HCT116 (cell line): ENCODE measurements around the gene EVI5L. TPM values are rescaled to one million over a fixed set of nuclear protein-coding genes. Genes with fewer than 3 reads are reported as not detected.

ENCODE experiments used
- ATAC-seq: fragments of 200-7000 bp; cut with Tn5 transposase; 2 replicates; pipeline ENCODE4 v1.9.1; 2020; ENCODE audit warnings: mild to moderate bottlenecking, moderate library complexity
- BruUV-seq: library from RNA; stranded (reverse); fragments of 400-500 nt; replicated peaks from 2 replicates; lab custom pipeline; 2021; lab: Mats Ljungman, UMichigan
- CTCF ChIA-PET: fragments of 300-600 bp; sonication (Branson Sonifier 250); formaldehyde crosslinking; loops from one replicate; lab custom pipeline; 2021; ENCODE audit warnings: antibody characterized with exemption; lab: Charles Lee
- POLR2A ChIA-PET: fragments of 300-600, 350-600 bp; sonication (Branson Sonifier 250); formaldehyde crosslinking; loops from one replicate; lab custom pipeline; 2021; ENCODE audit warnings: antibody characterized with exemption; lab: Charles Lee
- RAD21 ChIA-PET, 2 experiments: fragments of 300-600 bp; sonication (Branson Sonifier 250); formaldehyde crosslinking; loops; one replicate each; lab custom pipeline; 2023; ENCODE audit warnings: low total read pairs in 2 of 2; ENCODE audit not compliant: uncharacterized antibody in 2 of 2, unreplicated experiment in 2 of 2, low non-redundant PET in 1 of 2; lab: Charles Lee
- DNase-seq: peaks from one replicate; pipeline ENCODE4 v3.0.0-alpha.2; 2010; ENCODE audit warnings: low read depth, low spot score
- H2AFZ ChIP-seq: fragments of 200-600 bp; shearing (Covaris generic), sonication (generic); 2 replicates; pipeline ENCODE4 v1.6.1; 2017; ENCODE audit warnings: low read depth, mixed run types, mixed read lengths, antibody characterized with exemption, low read length; ENCODE audit not compliant: poor library complexity, severe bottlenecking
- H3K27ac ChIP-seq: 2 replicates; pipeline ENCODE4 v1.5.1; 2012; ENCODE audit warnings: low read depth, low read length
- H3K27me3 ChIP-seq: fragments of 200-600 bp; sonication (generic); 2 replicates; pipeline ENCODE4 v1.6.1; 2016; ENCODE audit warnings: mixed run types, low read length, mixed read lengths; ENCODE audit not compliant: insufficient read depth
- H3K36me3 ChIP-seq, 2 experiments: fragments of 200-500 bp in 1 of 2; fragments of 200-600 bp in 1 of 2; sonication (Bioruptor generic) in 1 of 2; sonication (generic) in 1 of 2; 2 replicates each; pipeline versions ENCODE4 v1.5.1 to v1.6.1; 2014 to 2016; ENCODE audit warnings: low read length in 2 of 2, inconsistent platforms in 1 of 2, mixed read lengths in 1 of 2, mixed run types in 1 of 2; ENCODE audit not compliant: insufficient read depth in 2 of 2, control insufficient read depth in 1 of 2
- H3K4me1 ChIP-seq, 2 experiments: fragments of 200-600 bp in 1 of 2; sonication (generic) in 1 of 2; 2 replicates each; pipeline versions ENCODE4 v1.5.1 to v1.6.1; 2012 to 2017; ENCODE audit warnings: low read length in 2 of 2, inconsistent platforms in 1 of 2, mild to moderate bottlenecking in 1 of 2, mixed read lengths in 1 of 2, mixed run types in 1 of 2, moderate library complexity in 1 of 2; ENCODE audit not compliant: insufficient read depth in 2 of 2, control insufficient read depth in 1 of 2
- H3K4me2 ChIP-seq: fragments of 200-600 bp; sonication (generic); 2 replicates; pipeline ENCODE4 v1.6.1; 2017; ENCODE audit warnings: mixed run types, low read length, mixed read lengths
- H3K4me3 ChIP-seq, 2 experiments: fragments of 200-600 bp in 1 of 2; sonication (generic) in 1 of 2; replicated peaks in 1 of 2; 2 replicates each; pipeline ENCODE4 v1.5.1; 2011 to 2016; ENCODE audit warnings: low read length in 2 of 2, control low read depth in 1 of 2, low read depth in 1 of 2, mild to moderate bottlenecking in 1 of 2, mixed read lengths in 1 of 2, mixed run types in 1 of 2
- H3K79me2 ChIP-seq: fragments of 200-600 bp; sonication (generic); 2 replicates; pipeline ENCODE4 v1.6.1; 2017; ENCODE audit warnings: mild to moderate bottlenecking, mixed run types, low read length, moderate library complexity, mixed read lengths; ENCODE audit not compliant: insufficient read depth
- H3K9ac ChIP-seq: fragments of 200-600 bp; sonication (generic); 2 replicates; pipeline ENCODE4 v1.6.1; 2016; ENCODE audit warnings: low read length, mixed read lengths
- H3K9me2 ChIP-seq: fragments of 200-600 bp; sonication (generic), shearing (Covaris generic); 2 replicates; pipeline ENCODE4 v1.6.1; 2017; ENCODE audit warnings: mixed run types, mild to moderate bottlenecking, moderate library complexity; ENCODE audit not compliant: insufficient read depth
- H3K9me3 ChIP-seq, 2 experiments: fragments of 200-500 bp in 1 of 2; fragments of 200-600 bp in 1 of 2; sonication (Bioruptor generic) in 1 of 2; sonication (generic) in 1 of 2; 2 replicates each; pipeline ENCODE4 v1.6.1; 2014 to 2017; ENCODE audit warnings: low read length in 2 of 2, mixed read lengths in 2 of 2, inconsistent platforms in 1 of 2, low read depth in 1 of 2, mild to moderate bottlenecking in 1 of 2, mixed run types in 1 of 2, moderate library complexity in 1 of 2; ENCODE audit not compliant: control insufficient read depth in 1 of 2, insufficient read depth in 1 of 2
- H4K20me1 ChIP-seq: fragments of 200-600 bp; sonication (generic), shearing (Covaris generic); 2 replicates; pipeline ENCODE4 v1.6.1; 2017; ENCODE audit warnings: mixed run types, mild to moderate bottlenecking, moderate library complexity; ENCODE audit not compliant: insufficient read depth
- CEBPB ChIP-seq: IDR thresholded peaks from 2 replicates; pipeline ENCODE4 v1.6.1; 2012; ENCODE audit warnings: low read depth
- EGR1 ChIP-seq: IDR thresholded peaks from 2 replicates; pipeline ENCODE4 v1.6.1; 2012; ENCODE audit warnings: low read depth
- ELF1 ChIP-seq: IDR thresholded peaks from 2 replicates; pipeline ENCODE4 v1.6.1; 2012; ENCODE audit warnings: low read depth, borderline replicate concordance
- EZH2 ChIP-seq: fragments of 200-600 bp; sonication (generic); IDR thresholded peaks from 2 replicates; pipeline ENCODE4 v1.6.1; 2017; ENCODE audit warnings: antibody characterized with exemption, mixed run types
- POLR2A ChIP-seq: IDR thresholded peaks from 2 replicates; pipeline ENCODE4 v1.7.0; 2011; ENCODE audit warnings: borderline replicate concordance; ENCODE audit not compliant: insufficient read depth, insufficient read length; ENCODE audit errors: extremely low read depth
- SIN3A ChIP-seq: IDR thresholded peaks from 2 replicates; pipeline ENCODE4 v1.6.1; 2012; ENCODE audit warnings: low read depth
- SP1 ChIP-seq: IDR thresholded peaks from 2 replicates; pipeline ENCODE4 v1.6.1; 2012; ENCODE audit warnings: low read depth
- SRF ChIP-seq: IDR thresholded peaks from 2 replicates; pipeline ENCODE4 v1.6.1; 2012; ENCODE audit warnings: low read depth
- intact Hi-C: fragments of 100-400 bp; cut with micrococcal nuclease; formaldehyde crosslinking; loops from 2 replicates; pipeline ENCODE4 v1.10.0; 2022
- total RNA-seq: library from RNA; stranded (reverse); gene quantifications from one replicate; pipeline ENCODE4 v1.2.1, GENCODE V29; 2021; ENCODE audit not compliant: unreplicated experiment
- TF ChIP-seq, protein P1 (sequence below), 3 experiments: fragments of 200-600 bp in 1 of 3; sonication (generic) in 1 of 3; IDR thresholded peaks in 2 of 3; conservative IDR thresholded peaks in 1 of 3; 2 replicates each; pipeline ENCODE4 v1.5.1; 2012 to 2017; ENCODE audit warnings: low read depth in 2 of 3, low read length in 2 of 3, antibody characterized with exemption in 1 of 3, borderline replicate concordance in 1 of 3, control low read depth in 1 of 3, mild to moderate bottlenecking in 1 of 3, mixed read lengths in 1 of 3, mixed run types in 1 of 3, moderate library complexity in 1 of 3; ENCODE audit not compliant: insufficient read depth in 1 of 3
- TF ChIP-seq, protein P2 (sequence below): IDR thresholded peaks from 2 replicates; pipeline ENCODE4 v1.6.1; 2012; ENCODE audit warnings: low read depth

The EVI5L gene
- total RNA-seq, 1 experiment from 2014 or later, result 15.0 TPM

DNA sequence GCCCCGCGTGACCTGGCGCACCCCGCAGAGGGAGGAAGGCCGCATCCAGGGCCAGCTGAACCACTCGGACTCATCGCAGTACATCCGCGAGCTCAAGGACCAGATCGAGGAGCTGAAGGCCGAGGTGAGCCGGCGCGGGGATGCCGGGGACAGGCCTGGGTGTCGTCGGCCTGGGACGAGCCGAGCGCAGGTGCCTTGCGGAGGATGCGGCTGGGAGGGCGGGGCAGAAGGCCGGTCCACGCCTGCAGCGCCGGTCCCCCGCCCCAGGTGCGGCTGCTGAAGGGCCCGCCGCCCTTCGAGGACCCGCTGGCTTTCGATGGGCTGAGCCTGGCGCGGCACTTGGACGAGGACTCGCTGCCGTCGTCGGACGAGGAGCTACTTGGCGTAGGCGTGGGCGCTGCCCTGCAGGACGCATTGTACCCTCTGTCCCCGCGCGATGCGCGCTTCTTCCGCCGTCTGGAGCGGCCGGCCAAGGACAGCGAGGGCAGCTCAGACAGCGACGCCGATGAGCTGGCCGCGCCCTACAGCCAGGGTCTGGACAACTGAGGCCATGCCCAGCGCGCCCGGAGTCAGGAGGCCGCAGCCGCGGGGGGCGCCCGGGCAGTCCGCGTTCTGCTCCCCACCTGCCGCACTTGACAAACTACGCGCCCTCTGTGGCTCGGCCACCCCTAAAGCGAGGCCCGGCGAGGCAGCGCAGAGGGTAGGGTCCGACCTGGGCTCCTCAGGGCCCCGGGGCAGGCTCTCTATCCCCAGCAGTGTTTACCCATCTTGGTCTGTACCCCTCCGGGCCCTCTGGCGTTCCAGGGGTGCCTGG lies 33.3 kb downstream of the EVI5L start:
- ChIA-PET POLR2A (no interaction called here), CTCF (no interaction called here)
- no peaks in the 10 kb centered on the region for H3K9me3 ChIP-seq
- H3K79me2 ChIP-seq, result no peaks in the 10 kb centered on the region
- no peak overlapping the region; the same call in 1 of the 2 replicates for H3K27ac ChIP-seq
- H4K20me1 ChIP-seq, result no peaks in the 10 kb centered on the region
- H3K4me2 ChIP-seq, result no peak overlapping the region
- no peaks in the 10 kb centered on the region for H3K9me2 ChIP-seq
- TF ChIP-seq, protein P1, sequence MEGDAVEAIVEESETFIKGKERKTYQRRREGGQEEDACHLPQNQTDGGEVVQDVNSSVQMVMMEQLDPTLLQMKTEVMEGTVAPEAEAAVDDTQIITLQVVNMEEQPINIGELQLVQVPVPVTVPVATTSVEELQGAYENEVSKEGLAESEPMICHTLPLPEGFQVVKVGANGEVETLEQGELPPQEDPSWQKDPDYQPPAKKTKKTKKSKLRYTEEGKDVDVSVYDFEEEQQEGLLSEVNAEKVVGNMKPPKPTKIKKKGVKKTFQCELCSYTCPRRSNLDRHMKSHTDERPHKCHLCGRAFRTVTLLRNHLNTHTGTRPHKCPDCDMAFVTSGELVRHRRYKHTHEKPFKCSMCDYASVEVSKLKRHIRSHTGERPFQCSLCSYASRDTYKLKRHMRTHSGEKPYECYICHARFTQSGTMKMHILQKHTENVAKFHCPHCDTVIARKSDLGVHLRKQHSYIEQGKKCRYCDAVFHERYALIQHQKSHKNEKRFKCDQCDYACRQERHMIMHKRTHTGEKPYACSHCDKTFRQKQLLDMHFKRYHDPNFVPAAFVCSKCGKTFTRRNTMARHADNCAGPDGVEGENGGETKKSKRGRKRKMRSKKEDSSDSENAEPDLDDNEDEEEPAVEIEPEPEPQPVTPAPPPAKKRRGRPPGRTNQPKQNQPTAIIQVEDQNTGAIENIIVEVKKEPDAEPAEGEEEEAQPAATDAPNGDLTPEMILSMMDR (IDR thresholded peaks at IDR 0.05 in 2 of 3, conservative IDR thresholded peaks at IDR 0.05 in 1 of 3; ENCODE audit: borderline replicate concordance in 1 of 3, insufficient read depth in 1 of 3, low read depth in 2 of 3, low read length in 2 of 3), result no peak
- TF ChIP-seq ELF1 (no peak), POLR2A (no peak), SRF (no peak), EGR1 (no peak), EZH2 (no peak), SP1 (no peak), SIN3A (no peak), CEBPB (no peak)
- TF ChIP-seq, protein P2, sequence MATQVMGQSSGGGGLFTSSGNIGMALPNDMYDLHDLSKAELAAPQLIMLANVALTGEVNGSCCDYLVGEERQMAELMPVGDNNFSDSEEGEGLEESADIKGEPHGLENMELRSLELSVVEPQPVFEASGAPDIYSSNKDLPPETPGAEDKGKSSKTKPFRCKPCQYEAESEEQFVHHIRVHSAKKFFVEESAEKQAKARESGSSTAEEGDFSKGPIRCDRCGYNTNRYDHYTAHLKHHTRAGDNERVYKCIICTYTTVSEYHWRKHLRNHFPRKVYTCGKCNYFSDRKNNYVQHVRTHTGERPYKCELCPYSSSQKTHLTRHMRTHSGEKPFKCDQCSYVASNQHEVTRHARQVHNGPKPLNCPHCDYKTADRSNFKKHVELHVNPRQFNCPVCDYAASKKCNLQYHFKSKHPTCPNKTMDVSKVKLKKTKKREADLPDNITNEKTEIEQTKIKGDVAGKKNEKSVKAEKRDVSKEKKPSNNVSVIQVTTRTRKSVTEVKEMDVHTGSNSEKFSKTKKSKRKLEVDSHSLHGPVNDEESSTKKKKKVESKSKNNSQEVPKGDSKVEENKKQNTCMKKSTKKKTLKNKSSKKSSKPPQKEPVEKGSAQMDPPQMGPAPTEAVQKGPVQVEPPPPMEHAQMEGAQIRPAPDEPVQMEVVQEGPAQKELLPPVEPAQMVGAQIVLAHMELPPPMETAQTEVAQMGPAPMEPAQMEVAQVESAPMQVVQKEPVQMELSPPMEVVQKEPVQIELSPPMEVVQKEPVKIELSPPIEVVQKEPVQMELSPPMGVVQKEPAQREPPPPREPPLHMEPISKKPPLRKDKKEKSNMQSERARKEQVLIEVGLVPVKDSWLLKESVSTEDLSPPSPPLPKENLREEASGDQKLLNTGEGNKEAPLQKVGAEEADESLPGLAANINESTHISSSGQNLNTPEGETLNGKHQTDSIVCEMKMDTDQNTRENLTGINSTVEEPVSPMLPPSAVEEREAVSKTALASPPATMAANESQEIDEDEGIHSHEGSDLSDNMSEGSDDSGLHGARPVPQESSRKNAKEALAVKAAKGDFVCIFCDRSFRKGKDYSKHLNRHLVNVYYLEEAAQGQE, result no peak
- TF ChIP-seq, all 23 proteins: peak for 0
- Histone ChIP-seq H3K9ac (no peak overlapping the region), H3K4me1 (peaks cover 10 to 26% of the 10 kb centered on the region in 2 experiments), H2AFZ (no peak overlapping the region), H3K27me3 (no peaks in the 10 kb centered on the region), H3K4me3 (no peak overlapping the region), H3K36me3 (no peaks in the 10 kb centered on the region)
- RAD21 ChIA-PET, result no interaction called here
- intact Hi-C loops, result no loop called here
- ATAC-seq (no peak), DNase-seq (no peak)
- no TSS peak for BruUV-seq
